RWPE2 (cell line): Measurements from ENCODE around the gene FOXN3.

Source experiments
- ATAC-seq: fragments of 200-7000 bp; cut with Tn5 transposase; 3 replicates; pipeline ENCODE4 v1.9.1; 2021; ENCODE audit warnings: low read depth
- DNase-seq: peaks from one replicate; pipeline ENCODE4 v3.0.0-alpha.2; 2020; ENCODE audit warnings: low spot score
- H3K27ac ChIP-seq: fragments of 450-650 bp; 2 replicates; pipeline ENCODE4 v1.5.1; 2017; ENCODE audit warnings: mild to moderate bottlenecking; ENCODE audit not compliant: poor library complexity, severe bottlenecking
- H3K27me3 ChIP-seq: fragments of 250-450 bp; sonication (Bioruptor Pico); 2 replicates; pipeline ENCODE4 v1.5.1; 2021; ENCODE audit warnings: mild to moderate bottlenecking, moderate library complexity; ENCODE audit not compliant: insufficient read depth, poor library complexity, severe bottlenecking
- H3K36me3 ChIP-seq: fragments of 250-450 bp; sonication (Bioruptor Pico); 2 replicates; pipeline ENCODE4 v1.5.1; 2020; ENCODE audit warnings: low read depth, mild to moderate bottlenecking, moderate library complexity
- H3K4me1 ChIP-seq: fragments of 250-450 bp; sonication (Bioruptor Pico); 2 replicates; pipeline ENCODE4 v1.5.1; 2021; ENCODE audit warnings: mild to moderate bottlenecking, moderate library complexity; ENCODE audit not compliant: insufficient read depth, poor library complexity, severe bottlenecking
- H3K4me3 ChIP-seq: fragments of 250-450 bp; sonication (Bioruptor Pico); 2 replicates; pipeline ENCODE4 v1.5.1; 2021; ENCODE audit warnings: mild to moderate bottlenecking, moderate library complexity; ENCODE audit not compliant: severe bottlenecking
- H3K9me3 ChIP-seq: fragments of 250-450 bp; sonication (Bioruptor Pico); 2 replicates; pipeline ENCODE4 v1.5.1; 2021; ENCODE audit warnings: mild to moderate bottlenecking, moderate library complexity; ENCODE audit not compliant: severe bottlenecking
- TF ChIP-seq, protein P1 (sequence below): fragments of 450-650 bp; IDR thresholded peaks from one replicate; pipeline ENCODE4 v1.5.1; 2017; ENCODE audit warnings: mild to moderate bottlenecking, moderate library complexity; ENCODE audit not compliant: poor library complexity, severe bottlenecking

FOXN3 gene

DNA sequence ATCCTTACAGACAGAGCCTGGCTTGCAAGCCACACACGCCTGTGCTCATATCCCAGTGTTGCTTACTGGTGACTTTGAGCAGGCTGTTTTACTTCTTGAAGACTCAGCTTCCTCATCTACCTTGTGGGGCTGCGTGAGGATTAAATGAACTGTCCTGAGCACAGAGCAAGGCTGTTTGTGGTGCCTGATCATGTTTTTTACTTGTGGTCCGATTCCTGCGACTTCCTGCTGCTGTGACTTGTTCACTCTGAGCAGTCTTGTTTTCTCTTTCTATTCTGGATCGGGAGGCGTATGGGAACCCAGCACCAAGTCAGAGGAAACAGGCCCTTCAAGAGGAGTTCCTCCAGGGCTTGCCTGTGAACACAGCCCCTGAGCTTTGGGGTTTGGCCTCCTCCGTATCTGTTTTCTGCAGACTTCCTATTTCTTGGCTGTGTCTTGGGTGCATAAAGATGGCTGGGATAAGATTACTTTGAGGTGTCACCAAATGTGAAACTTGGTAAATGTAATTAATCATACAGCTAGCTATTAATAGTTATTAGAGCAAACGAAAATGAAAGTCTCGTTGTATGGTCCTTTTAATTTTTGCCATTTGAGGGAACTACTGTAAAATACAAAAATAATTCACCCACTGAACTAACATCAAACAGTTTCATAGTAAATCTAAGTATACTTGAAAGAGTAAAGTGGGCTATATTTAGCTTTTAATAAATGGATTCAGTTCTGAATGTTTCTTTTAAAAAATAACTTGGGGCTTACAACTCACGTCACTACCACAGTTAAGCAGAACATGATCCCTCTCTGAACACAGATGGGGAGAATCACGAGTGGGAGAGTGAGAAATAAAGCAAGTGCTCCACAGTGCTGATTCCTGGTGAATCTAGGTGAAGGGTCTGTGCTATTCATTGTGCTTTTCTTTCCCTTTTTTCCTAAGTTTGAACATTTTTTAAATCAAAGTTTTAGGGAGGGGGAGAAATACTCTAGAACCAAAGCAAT lies 251.5 kb downstream of the FOXN3 start:
- Histone ChIP-seq H3K27ac (no peak overlapping the region), H3K27me3 (no peaks in the 10 kb centered on the region), H3K4me3 (no peak overlapping the region), H3K36me3 (no peaks in the 10 kb centered on the region; the same call in 1 of the 2 replicates), H3K9me3 (no peaks in the 10 kb centered on the region), H3K4me1 (no peaks in the 10 kb centered on the region)
- ATAC-seq = no peak; the same call in 2 of the 3 replicates
- TF ChIP-seq, protein P1, sequence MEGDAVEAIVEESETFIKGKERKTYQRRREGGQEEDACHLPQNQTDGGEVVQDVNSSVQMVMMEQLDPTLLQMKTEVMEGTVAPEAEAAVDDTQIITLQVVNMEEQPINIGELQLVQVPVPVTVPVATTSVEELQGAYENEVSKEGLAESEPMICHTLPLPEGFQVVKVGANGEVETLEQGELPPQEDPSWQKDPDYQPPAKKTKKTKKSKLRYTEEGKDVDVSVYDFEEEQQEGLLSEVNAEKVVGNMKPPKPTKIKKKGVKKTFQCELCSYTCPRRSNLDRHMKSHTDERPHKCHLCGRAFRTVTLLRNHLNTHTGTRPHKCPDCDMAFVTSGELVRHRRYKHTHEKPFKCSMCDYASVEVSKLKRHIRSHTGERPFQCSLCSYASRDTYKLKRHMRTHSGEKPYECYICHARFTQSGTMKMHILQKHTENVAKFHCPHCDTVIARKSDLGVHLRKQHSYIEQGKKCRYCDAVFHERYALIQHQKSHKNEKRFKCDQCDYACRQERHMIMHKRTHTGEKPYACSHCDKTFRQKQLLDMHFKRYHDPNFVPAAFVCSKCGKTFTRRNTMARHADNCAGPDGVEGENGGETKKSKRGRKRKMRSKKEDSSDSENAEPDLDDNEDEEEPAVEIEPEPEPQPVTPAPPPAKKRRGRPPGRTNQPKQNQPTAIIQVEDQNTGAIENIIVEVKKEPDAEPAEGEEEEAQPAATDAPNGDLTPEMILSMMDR = no peak
- no peak for DNase-seq

DNA sequence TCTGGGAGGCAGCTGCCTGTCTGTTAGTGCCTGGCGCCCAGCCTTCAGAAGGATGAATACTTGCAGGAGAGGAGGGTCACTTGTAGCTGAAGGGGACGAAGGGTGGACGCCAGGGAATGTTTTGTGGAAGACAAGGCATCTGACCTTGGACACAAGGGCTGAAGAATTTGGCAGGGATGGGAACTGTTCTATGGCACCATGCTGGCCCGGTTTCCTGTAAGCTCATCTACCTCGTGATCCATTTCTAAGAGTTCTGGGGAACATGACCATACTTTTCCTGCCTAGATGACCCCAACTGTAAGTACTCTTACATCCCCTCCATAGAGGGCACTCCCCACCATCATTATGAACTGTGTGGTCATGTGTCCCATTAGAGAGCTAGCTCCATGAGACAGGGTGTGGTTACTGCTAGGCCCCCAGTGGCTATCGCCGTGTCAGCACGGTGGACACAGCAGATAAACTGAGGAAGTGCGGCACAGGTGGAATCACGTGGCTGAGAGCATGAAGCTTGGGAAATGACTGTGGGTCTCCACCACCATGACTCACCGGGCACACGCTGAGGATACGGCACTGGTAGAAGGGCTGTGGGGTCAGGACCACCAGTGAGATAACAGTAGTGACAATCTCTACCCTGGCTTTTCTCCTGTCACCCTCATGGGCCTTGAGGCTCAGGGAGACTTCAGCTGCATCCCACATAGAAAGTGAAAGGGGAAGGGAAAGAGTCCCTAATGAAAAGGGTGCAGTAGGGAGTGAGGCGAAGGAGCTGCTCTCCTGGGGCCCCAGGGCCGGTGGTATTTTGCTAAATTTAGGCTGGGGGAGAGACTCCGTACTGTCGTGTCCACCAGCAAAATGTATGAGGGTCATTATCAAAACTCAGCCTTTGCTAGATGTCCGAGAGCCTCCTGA lies 252.6 kb downstream of the FOXN3 start:
- no peak overlapping the region for H3K4me3 ChIP-seq
- no peak for DNase-seq
- no peaks in the 10 kb centered on the region for H3K4me1 ChIP-seq
- TF ChIP-seq, protein P1 = no peak
- no peak for ATAC-seq
- H3K27ac ChIP-seq = no peak overlapping the region
- no peaks in the 10 kb centered on the region; the same call in 1 of the 2 replicates for H3K36me3 ChIP-seq
- no peaks in the 10 kb centered on the region for H3K27me3 ChIP-seq
- no peaks in the 10 kb centered on the region for H3K9me3 ChIP-seq

DNA sequence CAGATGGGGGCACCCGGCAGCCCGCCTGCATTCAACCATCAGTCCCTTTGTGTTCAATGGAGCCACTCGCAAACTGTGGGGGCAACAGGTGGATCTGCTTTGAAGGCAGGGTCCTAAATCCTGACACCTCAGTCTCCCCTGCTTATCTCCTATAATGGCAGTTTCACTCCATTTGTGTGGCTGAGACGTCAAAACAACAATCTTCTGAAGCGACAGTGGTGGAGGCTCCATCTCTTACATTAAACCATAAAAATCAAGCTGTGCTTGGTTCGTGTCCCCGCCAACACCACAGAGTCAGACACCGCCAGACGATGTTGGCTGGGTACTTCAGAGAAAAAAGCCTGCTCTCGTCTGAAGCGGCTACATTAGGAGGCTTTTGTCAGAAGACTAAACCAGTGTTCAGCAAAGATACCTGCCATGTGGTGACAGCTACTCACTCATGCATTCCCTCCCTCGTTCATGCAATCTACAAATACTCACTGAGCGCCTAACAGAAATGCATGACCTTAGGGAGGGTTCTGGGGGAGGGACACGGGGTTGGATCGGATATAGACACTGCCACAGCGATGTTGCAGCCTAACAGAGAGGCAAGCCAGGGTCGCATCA lies 253.9 kb downstream of the FOXN3 start:
- Histone ChIP-seq H3K9me3 (no peaks in the 10 kb centered on the region), H3K4me3 (no peak overlapping the region), H3K36me3 (no peaks in the 10 kb centered on the region; the same call in 1 of the 2 replicates), H3K27ac (no peak overlapping the region), H3K4me1 (no peaks in the 10 kb centered on the region), H3K27me3 (no peaks in the 10 kb centered on the region)
- ATAC-seq = no peak
- no peak for DNase-seq
- TF ChIP-seq, protein P1 = no peak

DNA sequence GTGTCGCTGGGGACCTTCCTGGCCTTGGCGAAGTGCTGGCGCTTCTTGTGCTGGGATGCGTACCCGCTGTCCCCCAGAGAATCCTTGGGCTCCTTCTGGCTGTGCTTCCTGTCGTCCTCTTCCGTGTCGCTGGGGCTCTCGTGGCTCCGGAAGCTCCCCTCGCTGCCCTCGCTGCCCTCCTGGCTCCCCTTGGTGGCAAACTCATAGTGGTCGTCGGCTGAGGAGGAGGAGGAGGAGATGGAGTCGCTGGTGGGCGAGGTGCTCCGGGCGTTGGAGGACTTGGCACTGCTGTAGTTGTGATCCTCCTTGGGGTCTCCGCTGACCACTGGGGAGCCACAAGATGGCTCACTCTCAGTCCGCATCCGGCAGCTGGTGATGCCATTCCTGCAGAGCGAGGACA lies 254.4 kb downstream of the FOXN3 start:
- Histone ChIP-seq H3K4me3 (no peak overlapping the region), H3K27ac (no peak overlapping the region), H3K4me1 (no peaks in the 10 kb centered on the region), H3K9me3 (no peaks in the 10 kb centered on the region), H3K27me3 (no peaks in the 10 kb centered on the region), H3K36me3 (no peaks in the 10 kb centered on the region; the same call in 1 of the 2 replicates)
- DNase-seq (no peak), ATAC-seq (no peak)
- TF ChIP-seq, protein P1 = no peak
